K562 (cell line): ENCODE results near the gene NRXN3.

Experiments
- ARHGAP35 ChIP-seq: fragments of 450-650 bp; IDR thresholded peaks from 2 replicates; pipeline ENCODE4 v1.6.1; 2018; ENCODE audit not compliant: partially characterized antibody
- CEBPB ChIP-seq: fragments of 450-650 bp; IDR thresholded peaks from 2 replicates; pipeline ENCODE4 v1.6.1; 2016; ENCODE audit warnings: missing genetic modification characterization, missing compliant biosample characterization
- CTCF ChIP-seq, 3 experiments: IDR thresholded peaks in 2 of 3; conservative IDR thresholded peaks in 1 of 3; 2 replicates each; pipeline ENCODE4 v1.5.1; 2011 to 2012; ENCODE audit warnings: low read length in 3 of 3, mild to moderate bottlenecking in 3 of 3, control low read depth in 2 of 3, improper control_type of control experiment in 1 of 3, inconsistent platforms in 1 of 3, low read depth in 1 of 3, mixed read lengths in 1 of 3, moderate library complexity in 1 of 3; ENCODE audit not compliant: insufficient read depth in 2 of 3
- IRF1 ChIP-seq: sonication (generic); formaldehyde crosslinking; IDR thresholded peaks from 2 replicates; pipeline ENCODE4 v1.8.0; 2022; ENCODE audit warnings: missing genetic modification reagents, mild to moderate bottlenecking, borderline replicate concordance
- POLR2AphosphoS2 ChIP-seq: IDR thresholded peaks from 2 replicates; pipeline ENCODE4 v1.6.1; 2012; ENCODE audit warnings: low read length, improper control_type of control experiment
- POLR2H ChIP-seq: IDR thresholded peaks from 2 replicates; pipeline ENCODE4 v1.6.1; 2016; ENCODE audit warnings: missing genetic modification characterization, low read depth, mild to moderate bottlenecking, control low read depth, missing compliant biosample characterization, moderate library complexity
- THRA ChIP-seq: fragments of 450-650 bp; IDR thresholded peaks from 2 replicates; pipeline ENCODE4 v1.6.1; 2017; ENCODE audit warnings: mild to moderate bottlenecking, moderate library complexity
- USF2 ChIP-seq: sonication (generic); formaldehyde crosslinking; IDR thresholded peaks from 2 replicates; pipeline ENCODE4 v1.5.0; 2020; ENCODE audit warnings: missing genetic modification reagents
- YY1 ChIP-seq, 3 experiments: IDR thresholded peaks; 2 replicates each; pipeline ENCODE4 v1.6.1; 2011; ENCODE audit warnings: low read length in 2 of 3, mild to moderate bottlenecking in 2 of 3, moderate library complexity in 2 of 3, borderline replicate concordance in 1 of 3, control low read depth in 1 of 3, low read depth in 1 of 3; ENCODE audit not compliant: insufficient read depth in 3 of 3, insufficient replicate concordance in 2 of 3, control insufficient read depth in 1 of 3, insufficient read length in 1 of 3; ENCODE audit errors: extremely low read depth in 1 of 3
- ZBED1 ChIP-seq: IDR thresholded peaks from 2 replicates; pipeline ENCODE4 v1.6.1; 2014
- ZFX ChIP-seq: sonication (generic); formaldehyde crosslinking; IDR thresholded peaks from 2 replicates; pipeline ENCODE4 v1.8.0; 2022; ENCODE audit warnings: mild to moderate bottlenecking, missing genetic modification reagents, moderate library complexity
- ZNF76 ChIP-seq: fragments of 250-450 bp; sonication (Bioruptor Pico); IDR thresholded peaks from 2 replicates; pipeline ENCODE4 v1.4.0; 2020; ENCODE audit warnings: mild to moderate bottlenecking, moderate library complexity, borderline replicate concordance

GRCh38 chr14:79668951-79669350, 1498.8 kb downstream of the NRXN3 start:
- no peak for TF ChIP-seq USF2
- TF ChIP-seq IRF1 (CRISPR knock-in tag): no peak
- TF ChIP-seq YY1 (IDR thresholded peaks at IDR 0.05; ENCODE audit: borderline replicate concordance in 1 of 3, control insufficient read depth in 1 of 3, extremely low read depth in 1 of 3, insufficient read depth in 3 of 3, insufficient read length in 1 of 3, insufficient replicate concordance in 2 of 3, low read depth in 1 of 3, low read length in 2 of 3): no peak
- no peak for TF ChIP-seq ZBED1
- TF ChIP-seq ZFX (CRISPR knock-in tag): no peak
- TF ChIP-seq ZNF76 (CRISPR knock-in tag): no peak
- no peak for TF ChIP-seq ARHGAP35
- TF ChIP-seq THRA: no peak
- TF ChIP-seq CTCF (IDR thresholded peaks at IDR 0.05 in 2 of 3, conservative IDR thresholded peaks at IDR 0.05 in 1 of 3; ENCODE audit: insufficient read depth in 2 of 3, low read depth in 1 of 3, low read length in 3 of 3): no peak
- no peak for TF ChIP-seq POLR2H (tag)
- TF ChIP-seq CEBPB (tag): no peak
- no peak for TF ChIP-seq POLR2AphosphoS2
